Type B pancreatic cell (in vitro differentiated cells): ENCODE results near the gene SRD5A1. TPM values are rescaled to one million over a fixed set of nuclear protein-coding genes. Genes with fewer than 3 reads are reported as not detected.

Experiments
- DNase-seq: peaks from one replicate; pipeline ENCODE4 v3.0.0; 2021; ENCODE audit warnings: mixed read lengths; ENCODE audit not compliant: unreplicated experiment; ENCODE audit errors: extremely low spot score
- H3K27ac Mint-ChIP-seq: 2 replicates; pipeline ENCODE4 v1.8.0; 2021; ENCODE audit warnings: mild to moderate bottlenecking, mixed read lengths
- H3K27me3 Mint-ChIP-seq: 2 replicates; pipeline ENCODE4 v1.8.0; 2021; ENCODE audit warnings: mixed read lengths
- H3K36me3 Mint-ChIP-seq: 2 replicates; pipeline ENCODE4 v1.8.0; 2021; ENCODE audit warnings: mixed read lengths
- H3K4me1 Mint-ChIP-seq: one replicate; pipeline ENCODE4 v1.8.0; 2021; ENCODE audit warnings: mixed read lengths; ENCODE audit not compliant: unreplicated experiment
- H3K4me3 Mint-ChIP-seq: 2 replicates; pipeline ENCODE4 v1.8.0; 2021; ENCODE audit warnings: mild to moderate bottlenecking, mixed read lengths
- H3K9me3 Mint-ChIP-seq: 2 replicates; pipeline ENCODE4 v1.8.0; 2021; ENCODE audit warnings: mixed read lengths
- total RNA-seq: library from RNA; stranded (reverse); gene quantifications from 2 replicates; pipeline ENCODE4 v1.2.1, GENCODE V29; 2021; ENCODE audit warnings: low replicate concordance
- TF ChIP-seq, protein P1 (sequence below): fragments of 200-600 bp; sonication (generic); conservative IDR thresholded peaks from 2 replicates; pipeline ENCODE4 v1.5.0; 2021; ENCODE audit warnings: antibody characterized with exemption, mild to moderate bottlenecking

Gene SRD5A1
- total RNA-seq, 1 donor from 2014 or later = 23.1 TPM

DNA sequence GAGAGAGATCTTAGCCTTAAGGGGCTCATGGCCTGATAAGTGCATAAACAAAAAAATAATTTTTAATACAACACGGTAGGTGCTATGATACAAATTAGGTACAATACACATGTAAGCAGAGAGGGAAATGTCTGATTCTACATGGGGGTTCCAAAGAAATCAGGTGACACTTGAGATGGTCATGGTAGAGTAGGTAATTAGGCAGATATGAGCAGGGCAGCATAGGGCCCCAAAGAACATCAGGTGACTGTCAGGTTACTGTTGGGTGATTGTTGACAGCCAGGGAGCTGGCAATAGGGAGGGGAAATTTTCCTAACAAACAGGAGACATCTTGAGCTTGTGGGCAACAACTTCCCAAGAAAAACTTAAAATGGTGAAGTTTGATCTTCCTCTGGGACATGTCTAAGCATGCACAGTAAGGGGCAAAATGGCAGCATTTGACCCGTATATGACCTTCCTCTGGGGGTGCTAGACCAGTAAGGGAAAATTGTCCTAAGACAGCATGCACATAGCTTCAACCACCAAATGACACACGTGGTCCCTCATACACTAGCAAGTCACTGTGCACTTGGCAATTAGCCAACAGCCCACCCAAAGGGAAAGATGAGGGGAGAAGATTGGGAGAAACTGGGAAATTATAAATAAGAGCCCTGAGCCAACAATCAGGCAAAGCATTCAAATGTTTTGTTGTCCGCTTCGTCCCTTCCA is 42.7 kb downstream of the SRD5A1 start:
- Mint-ChIP-seq H3K27me3 (peaks cover 3% of the 10 kb centered on the region), H3K9me3 (peaks cover 23% of the 10 kb centered on the region), H3K36me3 (peaks cover 15% of the 10 kb centered on the region), H3K27ac (no peak overlapping the region), H3K4me3 (no peak overlapping the region), H3K4me1 (no peaks in the 10 kb centered on the region)
- DNase-seq = no peak
- TF ChIP-seq, protein P1, sequence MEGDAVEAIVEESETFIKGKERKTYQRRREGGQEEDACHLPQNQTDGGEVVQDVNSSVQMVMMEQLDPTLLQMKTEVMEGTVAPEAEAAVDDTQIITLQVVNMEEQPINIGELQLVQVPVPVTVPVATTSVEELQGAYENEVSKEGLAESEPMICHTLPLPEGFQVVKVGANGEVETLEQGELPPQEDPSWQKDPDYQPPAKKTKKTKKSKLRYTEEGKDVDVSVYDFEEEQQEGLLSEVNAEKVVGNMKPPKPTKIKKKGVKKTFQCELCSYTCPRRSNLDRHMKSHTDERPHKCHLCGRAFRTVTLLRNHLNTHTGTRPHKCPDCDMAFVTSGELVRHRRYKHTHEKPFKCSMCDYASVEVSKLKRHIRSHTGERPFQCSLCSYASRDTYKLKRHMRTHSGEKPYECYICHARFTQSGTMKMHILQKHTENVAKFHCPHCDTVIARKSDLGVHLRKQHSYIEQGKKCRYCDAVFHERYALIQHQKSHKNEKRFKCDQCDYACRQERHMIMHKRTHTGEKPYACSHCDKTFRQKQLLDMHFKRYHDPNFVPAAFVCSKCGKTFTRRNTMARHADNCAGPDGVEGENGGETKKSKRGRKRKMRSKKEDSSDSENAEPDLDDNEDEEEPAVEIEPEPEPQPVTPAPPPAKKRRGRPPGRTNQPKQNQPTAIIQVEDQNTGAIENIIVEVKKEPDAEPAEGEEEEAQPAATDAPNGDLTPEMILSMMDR = no peak

DNA sequence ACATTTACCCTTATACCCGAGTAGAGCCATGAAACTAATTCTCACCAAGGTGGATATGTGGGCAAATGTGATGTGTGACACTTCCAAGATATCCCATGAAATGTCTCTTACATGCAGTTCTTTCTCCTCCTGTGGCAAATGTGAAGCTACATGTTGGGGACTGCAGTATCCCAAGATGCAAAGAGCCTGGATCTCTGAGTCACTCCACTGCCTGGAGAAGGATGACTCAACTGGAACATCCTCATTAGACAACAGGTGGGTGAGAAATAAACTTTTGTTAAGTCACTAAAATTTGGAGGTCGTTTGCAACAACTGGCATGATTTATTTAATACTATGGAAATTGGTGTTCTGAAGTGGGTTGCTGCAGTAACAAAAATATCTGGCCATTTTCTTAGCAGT is 43.5 kb downstream of the SRD5A1 start:
- DNase-seq = no peak
- no peak overlapping the region for H3K27ac Mint-ChIP-seq
- TF ChIP-seq, protein P1 = no peak
- no peak overlapping the region for H3K4me3 Mint-ChIP-seq
- peaks cover 6% of the 10 kb centered on the region for H3K27me3 Mint-ChIP-seq
- peaks cover 23% of the 10 kb centered on the region for H3K9me3 Mint-ChIP-seq
- H3K4me1 Mint-ChIP-seq = no peaks in the 10 kb centered on the region
- H3K36me3 Mint-ChIP-seq = peaks cover 9% of the 10 kb centered on the region

DNA sequence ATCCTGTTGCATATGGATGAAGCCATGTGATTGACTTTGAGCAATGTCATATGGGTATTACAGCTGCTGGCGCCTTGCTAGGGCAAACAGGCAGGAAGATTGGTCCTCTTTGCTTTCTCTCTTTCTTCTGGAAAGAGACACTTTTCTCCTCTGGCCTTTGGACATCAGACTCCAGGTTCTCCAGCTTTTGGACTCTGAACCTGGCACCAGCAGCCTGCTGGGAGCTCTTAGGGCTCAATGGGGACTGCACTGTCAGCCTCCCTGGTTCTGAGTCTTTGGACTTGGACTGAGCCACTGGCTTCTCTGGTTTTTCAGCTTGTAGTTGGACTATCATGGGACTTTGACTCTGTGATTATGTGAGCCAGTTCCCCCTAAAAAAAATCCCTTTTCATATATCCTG is 45.1 kb downstream of the SRD5A1 start:
- H3K4me1 Mint-ChIP-seq = no peaks in the 10 kb centered on the region
- H3K9me3 Mint-ChIP-seq = peaks cover 16% of the 10 kb centered on the region
- H3K27ac Mint-ChIP-seq = no peak overlapping the region
- no peak for DNase-seq
- peaks cover 8% of the 10 kb centered on the region for H3K27me3 Mint-ChIP-seq
- H3K36me3 Mint-ChIP-seq = peaks cover 2% of the 10 kb centered on the region
- H3K4me3 Mint-ChIP-seq = no peak overlapping the region
- TF ChIP-seq, protein P1 = no peak

DNA sequence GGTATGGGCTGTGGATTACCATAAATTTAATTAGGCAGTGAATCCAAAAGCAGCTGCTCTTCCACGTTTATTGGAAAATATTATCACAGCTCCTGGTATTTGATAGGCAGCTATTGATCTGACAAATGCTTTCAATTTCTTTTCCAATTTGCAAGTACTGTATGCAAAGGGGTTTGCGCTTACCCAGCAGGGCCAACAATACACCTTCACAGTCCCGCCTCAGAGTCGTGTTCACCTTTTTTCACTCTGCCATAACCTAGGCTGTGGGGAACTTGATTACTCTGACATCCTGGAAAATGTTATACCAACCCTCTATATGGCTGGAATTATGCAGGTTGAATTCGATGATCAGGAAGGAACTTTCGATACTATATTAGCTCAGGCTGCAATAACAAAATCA is 47.7 kb downstream of the SRD5A1 start:
- H3K4me3 Mint-ChIP-seq = no peak overlapping the region
- H3K9me3 Mint-ChIP-seq = peaks cover 9% of the 10 kb centered on the region
- H3K36me3 Mint-ChIP-seq = no peaks in the 10 kb centered on the region
- H3K27me3 Mint-ChIP-seq = peaks cover 8% of the 10 kb centered on the region
- TF ChIP-seq, protein P1 = no peak
- no peak for DNase-seq
- no peak overlapping the region for H3K27ac Mint-ChIP-seq
- H3K4me1 Mint-ChIP-seq = no peaks in the 10 kb centered on the region

DNA sequence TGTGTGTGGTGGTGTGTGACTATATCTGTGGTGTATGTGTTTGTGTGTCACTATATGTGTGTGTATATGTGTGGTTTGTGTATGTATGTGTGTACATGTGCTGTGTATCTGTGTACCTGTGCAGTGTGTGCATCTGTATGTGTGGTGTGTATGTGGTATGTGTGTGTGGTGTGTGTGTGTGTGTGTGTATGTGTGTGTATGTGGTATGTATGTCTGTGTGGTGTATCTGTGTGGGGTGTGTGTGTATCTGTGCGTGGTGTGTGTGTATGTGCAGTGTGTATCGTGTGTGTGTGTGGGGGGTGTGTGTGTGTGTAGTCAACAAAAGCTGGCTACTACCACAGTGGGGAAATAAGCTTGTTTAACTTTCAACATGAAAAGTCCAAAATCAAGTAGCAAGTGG is 48.4 kb downstream of the SRD5A1 start:
- Mint-ChIP-seq H3K4me1 (no peaks in the 10 kb centered on the region), H3K9me3 (peaks cover 1% of the 10 kb centered on the region), H3K27ac (no peak overlapping the region), H3K27me3 (peaks cover 13% of the 10 kb centered on the region), H3K4me3 (no peak overlapping the region), H3K36me3 (no peaks in the 10 kb centered on the region)
- TF ChIP-seq, protein P1 = no peak
- no peak for DNase-seq
